Panc1 (cell line): Measurements from ENCODE around the gene MPIG6B. TPM values are rescaled to one million over a fixed set of nuclear protein-coding genes. Genes with fewer than 3 reads are reported as not detected.
A peak's percentile ranks its signal among the peaks of the same experiment; 100 is the strongest.

ENCODE experiments used
- ATAC-seq: fragments of 200-7000 bp; cut with Tn5 transposase; 2 replicates; pipeline ENCODE4 v1.9.1; 2020; ENCODE audit warnings: mild to moderate bottlenecking, moderate library complexity
- BruUV-seq: library from RNA; stranded (reverse); fragments of 400-500 nt; replicated peaks from 2 replicates; lab custom pipeline; 2021; lab: Mats Ljungman, UMichigan
- CTCF ChIA-PET: fragments of 300-600 bp; sonication (Branson Sonifier 250); formaldehyde crosslinking; loops from one replicate; lab custom pipeline; 2022; ENCODE audit warnings: antibody characterized with exemption; lab: Charles Lee
- POLR2A ChIA-PET: fragments of 300-600 bp; sonication (Branson Sonifier 250); formaldehyde crosslinking; loops from one replicate; lab custom pipeline; 2022; ENCODE audit warnings: antibody characterized with exemption; lab: Charles Lee
- DNase-seq: peaks from one replicate; pipeline ENCODE4 v3.0.0-alpha.2; 2010; ENCODE audit warnings: low read depth, low spot score
- H3K27ac ChIP-seq: 2 replicates; pipeline ENCODE4 v1.5.1; 2011; ENCODE audit warnings: mild to moderate bottlenecking, low read length, inconsistent platforms
- H3K27me3 ChIP-seq: fragments of 200-500 bp; sonication (Bioruptor generic); 2 replicates; pipeline ENCODE4 v1.6.0; 2014; ENCODE audit warnings: low read length, inconsistent platforms; ENCODE audit not compliant: control insufficient read depth, insufficient read depth
- H3K36me3 ChIP-seq: fragments of 200-500 bp; sonication (Bioruptor generic); 2 replicates; pipeline ENCODE4 v1.5.1; 2014; ENCODE audit warnings: inconsistent platforms, mild to moderate bottlenecking, low read length, moderate library complexity; ENCODE audit not compliant: control insufficient read depth, insufficient read depth
- H3K4me1 ChIP-seq: 2 replicates; pipeline ENCODE4 v1.5.1; 2011; ENCODE audit warnings: inconsistent platforms, mild to moderate bottlenecking, low read length, moderate library complexity; ENCODE audit not compliant: control insufficient read depth, insufficient read depth
- H3K4me3 ChIP-seq, 2 experiments: 2 replicates each; pipeline ENCODE4 v1.5.1; 2011 to 2012; ENCODE audit warnings: low read depth in 2 of 2, low read length in 2 of 2, mild to moderate bottlenecking in 2 of 2, inconsistent platforms in 1 of 2, moderate library complexity in 1 of 2
- H3K9me3 ChIP-seq: fragments of 200-500 bp; sonication (Bioruptor generic); 2 replicates; pipeline ENCODE4 v1.5.1; 2014; ENCODE audit warnings: low read depth, mild to moderate bottlenecking, inconsistent platforms, low read length, moderate library complexity; ENCODE audit not compliant: control insufficient read depth, insufficient read depth
- CTCF ChIP-seq: fragments of 450-650 bp; IDR thresholded peaks from 2 replicates; pipeline ENCODE4 v1.5.1; 2017; ENCODE audit warnings: mild to moderate bottlenecking
- POLR2AphosphoS5 ChIP-seq: IDR thresholded peaks from 2 replicates; pipeline ENCODE4 v1.6.1; 2012; ENCODE audit warnings: mild to moderate bottlenecking, low read depth, low read length, moderate library complexity
- REST ChIP-seq, 2 experiments: IDR thresholded peaks; 2 replicates each; pipeline ENCODE4 v1.6.1; 2011 to 2012; ENCODE audit warnings: low read depth in 2 of 2, control low read depth in 1 of 2, low read length in 1 of 2, mild to moderate bottlenecking in 1 of 2, moderate library complexity in 1 of 2; ENCODE audit not compliant: insufficient read depth in 1 of 2
- SIN3A ChIP-seq: IDR thresholded peaks from 2 replicates; pipeline ENCODE4 v1.6.1; 2012; ENCODE audit warnings: low read depth, mild to moderate bottlenecking, low read length, moderate library complexity, borderline replicate concordance; ENCODE audit not compliant: insufficient read depth
- TCF7L2 ChIP-seq: IDR thresholded peaks from 2 replicates; pipeline ENCODE4 v1.6.1; 2011; ENCODE audit warnings: mild to moderate bottlenecking, low read depth, low read length, inconsistent platforms
- in situ Hi-C: cut with HindIII; loops from 2 replicates; pipeline ENCODE4 v1.10.0; 2016; ENCODE audit warnings: low sequenced_read_pairs, low pct_unique_long_range_greater_than_20kb
- intact Hi-C: fragments of 100-400 bp; cut with micrococcal nuclease; formaldehyde crosslinking; loops from one replicate; pipeline ENCODE4 v1.10.0; 2022; ENCODE audit not compliant: unreplicated experiment
- total RNA-seq: library from RNA; stranded (reverse); gene quantifications from one replicate; pipeline ENCODE4 v1.2.1, GENCODE V29; 2021; ENCODE audit not compliant: unreplicated experiment

Gene MPIG6B
- total RNA-seq, 1 experiment from 2014 or later: not detected

GRCh38 chr6:31687321-31687720 is 35.9 kb upstream of the MPIG6B start:
- DNase-seq (no peak), ATAC-seq (no peak)
- Histone ChIP-seq H3K36me3 (0 out of 2 replicates have a peak, but pooled peaks cover 5% of the 10 kb centered on the region), H3K27me3 (no peaks in the 10 kb centered on the region), H3K4me1 (no peaks in the 10 kb centered on the region), H3K27ac (no peak overlapping the region), H3K4me3 (no peak overlapping the region), H3K9me3 (no peaks in the 10 kb centered on the region)
- in situ Hi-C loops: no loop called here
- POLR2A ChIA-PET: no interaction called here
- CTCF ChIA-PET: no interaction called here
- BruUV-seq: no TSS peak
- intact Hi-C loops: no loop called here
- TF ChIP-seq SIN3A: no peak
- TF ChIP-seq CTCF: no peak
- no peak for TF ChIP-seq REST (IDR thresholded peaks at IDR 0.05; ENCODE audit: insufficient read depth in 1 of 2, low read depth in 2 of 2, low read length in 1 of 2)
- no peak for TF ChIP-seq POLR2AphosphoS5
- no peak for TF ChIP-seq TCF7L2

GRCh38 chr6:31687860-31688693 is 35.1 kb upstream of the MPIG6B start:
- intact Hi-C loops (no loop called here), in situ Hi-C loops (no loop called here)
- DNase-seq (no peak), ATAC-seq (0 out of 2 replicates have a peak, but pooled peaks have one; percentile 27)
- H3K9me3 ChIP-seq: no peaks in the 10 kb centered on the region
- no peaks in the 10 kb centered on the region for H3K4me1 ChIP-seq
- ChIA-PET CTCF (no interaction called here), POLR2A (no interaction called here)
- no peak overlapping the region for H3K4me3 ChIP-seq
- 0 out of 2 replicates have a peak, but pooled peaks cover 5% of the 10 kb centered on the region for H3K36me3 ChIP-seq
- H3K27ac ChIP-seq: no peak overlapping the region
- BruUV-seq: no TSS peak
- TF ChIP-seq REST (IDR thresholded peaks at IDR 0.05; ENCODE audit: insufficient read depth in 1 of 2, low read depth in 2 of 2, low read length in 1 of 2) (no peak), CTCF (no peak), TCF7L2 (no peak), POLR2AphosphoS5 (no peak), SIN3A (no peak)
- no peaks in the 10 kb centered on the region for H3K27me3 ChIP-seq
